ENCODE data around the gene NPAS3.

The NPAS3 gene

GRCh38 chr14:33123281-33123680 lies 184.6 kb downstream of the NPAS3 start:
- Histone ChIP-seq H4K20me1 (ENCODE audit: insufficient read depth, low read length, poor library complexity, severe bottlenecking) (no peaks in the 10 kb centered on the region), H3K36me3 (ENCODE audit: insufficient read depth, low read length) (no peaks in the 10 kb centered on the region), H3K4me2 (ENCODE audit: low read depth, low read length, poor library complexity, severe bottlenecking) (no peak overlapping the region), H3F3A (ENCODE audit: low read depth) (no peaks in the 10 kb centered on the region), H3K9me2 (replicated peaks; ENCODE audit: low read depth, low read length) (no peaks in the 10 kb centered on the region), H3K4me1 (ENCODE audit: insufficient read depth, low read length, poor library complexity, severe bottlenecking) (no peaks in the 10 kb centered on the region), H2AFZ (ENCODE audit: low read length) (no peak overlapping the region), H3K27me3 (ENCODE audit: insufficient read depth, low read length, poor library complexity, severe bottlenecking) (no peaks in the 10 kb centered on the region), H3K9me3 (ENCODE audit: insufficient read depth, low read depth, low read length) (no peaks in the 10 kb centered on the region), H3K4me3 (ENCODE audit: low read length, poor library complexity, severe bottlenecking) (no peak overlapping the region), H3K79me2 (ENCODE audit: insufficient read depth, low read length) (no peaks in the 10 kb centered on the region), H3K9ac (ENCODE audit: low read depth, low read length, poor library complexity, severe bottlenecking) (no peak overlapping the region)
- TF ChIP-seq CTCF (conservative IDR thresholded peaks at IDR 0.05; ENCODE audit: low read length) (no peak), EZH2phosphoT487 (IDR thresholded peaks at IDR 0.05; ENCODE audit: borderline replicate concordance) (no peak)

- H3K9me2 ChIP-seq (replicated peaks; ENCODE audit: low read depth, low read length) = no peaks in the 10 kb centered on the region
- H3K36me3 ChIP-seq (ENCODE audit: insufficient read depth, low read length) = no peaks in the 10 kb centered on the region
- no peak for TF ChIP-seq CTCF (conservative IDR thresholded peaks at IDR 0.05; ENCODE audit: low read length)
- TF ChIP-seq EZH2phosphoT487 (IDR thresholded peaks at IDR 0.05; ENCODE audit: borderline replicate concordance) = no peak
Measured at GRCh38 chr14:33126433-33126832, 187.8 kb downstream of the NPAS3 start.

GRCh38 chr14:33127531-33127930 lies 188.9 kb downstream of the NPAS3 start:
- Histone ChIP-seq H4K20me1 (ENCODE audit: insufficient read depth, low read length, poor library complexity, severe bottlenecking) (no peaks in the 10 kb centered on the region), H3K4me3 (ENCODE audit: low read length, poor library complexity, severe bottlenecking) (no peak overlapping the region), H3F3A (ENCODE audit: low read depth) (no peaks in the 10 kb centered on the region), H3K4me1 (ENCODE audit: insufficient read depth, low read length, poor library complexity, severe bottlenecking) (no peaks in the 10 kb centered on the region), H3K27me3 (ENCODE audit: insufficient read depth, low read length, poor library complexity, severe bottlenecking) (no peaks in the 10 kb centered on the region), H2AFZ (ENCODE audit: low read length) (no peak overlapping the region), H3K79me2 (ENCODE audit: insufficient read depth, low read length) (no peaks in the 10 kb centered on the region), H3K9me2 (replicated peaks; ENCODE audit: low read depth, low read length) (no peaks in the 10 kb centered on the region), H3K9ac (ENCODE audit: low read depth, low read length, poor library complexity, severe bottlenecking) (no peak overlapping the region), H3K4me2 (ENCODE audit: low read depth, low read length, poor library complexity, severe bottlenecking) (no peak overlapping the region), H3K36me3 (ENCODE audit: insufficient read depth, low read length) (no peaks in the 10 kb centered on the region), H3K9me3 (ENCODE audit: insufficient read depth, low read depth, low read length) (no peaks in the 10 kb centered on the region)
- no peak for TF ChIP-seq EZH2phosphoT487 (IDR thresholded peaks at IDR 0.05; ENCODE audit: borderline replicate concordance)
- no peak for TF ChIP-seq CTCF (conservative IDR thresholded peaks at IDR 0.05; ENCODE audit: low read length)

More at GRCh38 chr14:33126433-33126832, 187.8 kb downstream of the NPAS3 start:
- Histone ChIP-seq H3F3A (ENCODE audit: low read depth) (no peaks in the 10 kb centered on the region), H3K4me2 (ENCODE audit: low read depth, low read length, poor library complexity, severe bottlenecking) (no peak overlapping the region), H2AFZ (ENCODE audit: low read length) (no peak overlapping the region), H3K4me1 (ENCODE audit: insufficient read depth, low read length, poor library complexity, severe bottlenecking) (no peaks in the 10 kb centered on the region), H3K27me3 (ENCODE audit: insufficient read depth, low read length, poor library complexity, severe bottlenecking) (no peaks in the 10 kb centered on the region), H4K20me1 (ENCODE audit: insufficient read depth, low read length, poor library complexity, severe bottlenecking) (no peaks in the 10 kb centered on the region), H3K4me3 (ENCODE audit: low read length, poor library complexity, severe bottlenecking) (no peak overlapping the region), H3K9me3 (ENCODE audit: insufficient read depth, low read depth, low read length) (no peaks in the 10 kb centered on the region), H3K9ac (ENCODE audit: low read depth, low read length, poor library complexity, severe bottlenecking) (no peak overlapping the region), H3K79me2 (ENCODE audit: insufficient read depth, low read length) (no peaks in the 10 kb centered on the region)

Data from Loucy (cell line).